K562 (cell line): ENCODE measurements around the gene INPP5K. TPM values are rescaled to one million over a fixed set of nuclear protein-coding genes. Genes with fewer than 3 reads are reported as not detected.
A peak's percentile ranks its signal among the peaks of the same experiment; 100 is the strongest.

ENCODE experiments used
- FOS ChIP-seq: IDR thresholded peaks from 3 replicates; pipeline ENCODE4 v1.6.1; 2011; ENCODE audit not compliant: insufficient read length; ENCODE audit errors: extremely low read depth
- ILF3 ChIP-seq: fragments of 450-650 bp; IDR thresholded peaks from 2 replicates; pipeline ENCODE4 v1.6.1; 2018; ENCODE audit warnings: antibody characterized with exemption, mild to moderate bottlenecking, moderate library complexity, borderline replicate concordance
- MCM3 ChIP-seq: fragments of 450-650 bp; IDR thresholded peaks from 2 replicates; pipeline ENCODE4 v1.6.1; 2016
- MXI1 ChIP-seq: IDR thresholded peaks from 2 replicates; pipeline ENCODE4 v1.6.1; 2011; ENCODE audit warnings: low read depth, mild to moderate bottlenecking, improper control_type of control experiment, low read length
- RBM14 ChIP-seq: fragments of 200-400 bp; formaldehyde crosslinking; IDR thresholded peaks from 2 replicates; pipeline ENCODE4 v1.6.1; 2018; ENCODE audit warnings: low read depth, mild to moderate bottlenecking, low read length, moderate library complexity, borderline replicate concordance; ENCODE audit not compliant: insufficient read depth
- TGIF2 ChIP-seq: sonication (generic); formaldehyde crosslinking; IDR thresholded peaks from 2 replicates; pipeline ENCODE4 v1.8.1; 2022; ENCODE audit warnings: mild to moderate bottlenecking, missing genetic modification reagents, moderate library complexity
- ZBTB17 ChIP-seq: fragments of 450-650 bp; formaldehyde crosslinking; IDR thresholded peaks from 2 replicates; pipeline ENCODE4 v1.4.0; 2020; ENCODE audit warnings: mild to moderate bottlenecking
- ZFP30 ChIP-seq: fragments of 250-450 bp; sonication (Bioruptor Pico); IDR thresholded peaks from 2 replicates; pipeline ENCODE4 v1.8.0; 2022; ENCODE audit warnings: moderate library complexity, mild to moderate bottlenecking, inconsistent platforms, borderline replicate concordance
- ZKSCAN1 ChIP-seq: fragments of 150-350 bp; IDR thresholded peaks from 2 replicates; pipeline ENCODE4 v1.6.1; 2016; ENCODE audit warnings: low read depth, low read length
- ZNF124 ChIP-seq: sonication (generic); formaldehyde crosslinking; IDR thresholded peaks from 2 replicates; pipeline ENCODE4 v1.8.1; 2022; ENCODE audit warnings: missing genetic modification reagents
- ZNF316 ChIP-seq: fragments of 450-650 bp; IDR thresholded peaks from 2 replicates; pipeline ENCODE4 v1.6.1; 2016
- ZNF41 ChIP-seq: fragments of 250-450 bp; sonication (Bioruptor Pico); conservative IDR thresholded peaks from 2 replicates; pipeline ENCODE4 v1.4.0; 2020; ENCODE audit warnings: mild to moderate bottlenecking
- ZNF436 ChIP-seq: fragments of 250-450, 450-650 bp; sonication (Bioruptor Pico); formaldehyde crosslinking; IDR thresholded peaks from 2 replicates; pipeline ENCODE4 v1.7.0; 2020; ENCODE audit warnings: mild to moderate bottlenecking
- polyA plus RNA-seq, 8 experiments: library from polyadenylated mRNA; depleted of rRNA in 4 of 8; stranded (reverse) in 5 of 8; unstranded in 3 of 8; fragments of >200 nt; fragmentation: Nextera tagmentation in 2 of 8; fragmentation: Illumina TruSeq in 1 of 8; extraction: Ambion mirVana in 2 of 8; extraction: Trizol in 1 of 8; gene quantifications; 2 replicates each; pipeline versions ENCODE4 v1.2.1 to v1.2.3, GENCODE V29; 2011 to 2014; ENCODE audit warnings: inconsistent platforms in 1 of 8, missing spikeins in 1 of 8
- total RNA-seq, 7 experiments: library from RNA; depleted of rRNA in 6 of 7; stranded (reverse); fragments of >200 nt in 6 of 7; fragmentation: Illumina TruSeq in 2 of 7; extraction: Trizol in 2 of 7; gene quantifications; 2 replicates each; pipeline versions ENCODE4 v1.2.1 to v1.2.3, GENCODE V29; 2011 to 2021; ENCODE audit warnings: low replicate concordance in 1 of 7
- TF ChIP-seq, protein P1 (sequence below): fragments of 450-650 bp; IDR thresholded peaks from 2 replicates; pipeline ENCODE4 v1.6.1; 2016; ENCODE audit warnings: missing biosample characterization, missing genetic modification characterization
- TF ChIP-seq, protein P2 (sequence below): sonication (generic); formaldehyde crosslinking; IDR thresholded peaks from 2 replicates; pipeline ENCODE4 v1.8.1; 2023; ENCODE audit warnings: mild to moderate bottlenecking, missing genetic modification reagents
- TF ChIP-seq, protein P3 (sequence below): fragments of 250-450 bp; sonication (Bioruptor Pico); IDR thresholded peaks from 2 replicates; pipeline ENCODE4 v1.8.0; 2021; ENCODE audit warnings: moderate library complexity, mild to moderate bottlenecking, inconsistent platforms
- TF ChIP-seq, protein P4 (sequence below), 2 experiments: fragments of 450-650 bp in 1 of 2; sonication (generic) in 1 of 2; formaldehyde crosslinking; conservative IDR thresholded peaks; 2 replicates each; pipeline versions ENCODE4 v1.4.0 to v1.8.1; 2020 to 2022; ENCODE audit warnings: mild to moderate bottlenecking in 1 of 2, missing genetic modification reagents in 1 of 2
- TF ChIP-seq, protein P5 (sequence below): fragments of 200-800 bp; sonication (Bioruptor generic); IDR thresholded peaks from 2 replicates; pipeline ENCODE4 v1.6.1; 2017; ENCODE audit warnings: missing genetic modification characterization, missing compliant biosample characterization
- TF ChIP-seq, protein P6 (sequence below): fragments of 450-650 bp; formaldehyde crosslinking; conservative IDR thresholded peaks from 2 replicates; pipeline ENCODE4 v1.4.0; 2022; ENCODE audit warnings: mild to moderate bottlenecking, missing genetic modification characterization
- TF ChIP-seq, protein P7 (sequence below): sonication (generic); formaldehyde crosslinking; IDR thresholded peaks from 2 replicates; pipeline ENCODE4 v1.8.0; 2022; ENCODE audit warnings: mild to moderate bottlenecking, missing genetic modification reagents

The INPP5K gene
- total and polyA plus RNA-seq, 9 of the 15 experiments (the other 6 are each of a cell fraction or from before 2014, with no cell fraction given): 0.63 to 15.1 (median 10.1) TPM

DNA sequence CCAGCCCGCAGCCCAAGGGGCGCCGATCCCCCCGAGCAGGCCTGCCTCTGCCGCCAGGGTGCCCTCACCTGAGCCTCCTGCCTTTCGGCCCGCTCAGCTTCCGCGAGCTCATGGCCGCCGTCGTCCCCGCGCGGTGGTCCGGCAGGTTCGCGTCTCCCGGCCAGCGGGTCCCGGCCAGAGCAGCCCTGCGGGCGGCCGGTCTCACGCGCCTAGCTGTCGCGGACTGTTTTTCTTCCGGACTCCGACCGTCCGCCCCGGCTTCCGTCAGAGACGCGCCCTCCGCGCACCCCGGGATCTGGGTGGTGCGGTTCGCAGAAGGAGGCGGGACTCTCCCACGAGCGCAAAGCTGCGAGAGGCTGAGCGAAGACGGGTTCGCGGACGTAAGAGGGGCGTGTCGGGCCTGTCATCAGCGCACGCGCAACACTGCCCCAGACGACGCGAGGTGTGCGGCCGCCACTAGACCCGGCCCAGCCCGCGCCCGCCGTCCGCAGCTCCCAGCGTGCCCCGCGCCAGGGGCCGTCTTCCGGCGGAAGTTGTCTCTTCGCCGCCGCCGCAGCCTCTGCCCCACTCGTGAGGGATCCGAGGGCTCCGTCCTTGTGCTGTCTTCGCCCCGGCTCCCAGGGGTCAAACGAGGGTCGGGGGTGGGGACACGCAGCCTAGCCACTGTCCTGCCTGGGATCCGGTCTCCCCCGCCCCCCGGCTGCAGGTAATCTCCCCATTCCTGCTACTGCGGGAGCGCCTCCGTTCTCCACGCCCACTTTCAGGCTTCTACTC is at the start of gene INPP5K (continued):
- TF ChIP-seq, protein P1, sequence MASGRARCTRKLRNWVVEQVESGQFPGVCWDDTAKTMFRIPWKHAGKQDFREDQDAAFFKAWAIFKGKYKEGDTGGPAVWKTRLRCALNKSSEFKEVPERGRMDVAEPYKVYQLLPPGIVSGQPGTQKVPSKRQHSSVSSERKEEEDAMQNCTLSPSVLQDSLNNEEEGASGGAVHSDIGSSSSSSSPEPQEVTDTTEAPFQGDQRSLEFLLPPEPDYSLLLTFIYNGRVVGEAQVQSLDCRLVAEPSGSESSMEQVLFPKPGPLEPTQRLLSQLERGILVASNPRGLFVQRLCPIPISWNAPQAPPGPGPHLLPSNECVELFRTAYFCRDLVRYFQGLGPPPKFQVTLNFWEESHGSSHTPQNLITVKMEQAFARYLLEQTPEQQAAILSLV (tag): no peak
- TF ChIP-seq ZNF41 (CRISPR knock-in tag): no peak
- peak; percentile 99 for TF ChIP-seq TGIF2 (CRISPR knock-in tag)
- TF ChIP-seq, protein P2, sequence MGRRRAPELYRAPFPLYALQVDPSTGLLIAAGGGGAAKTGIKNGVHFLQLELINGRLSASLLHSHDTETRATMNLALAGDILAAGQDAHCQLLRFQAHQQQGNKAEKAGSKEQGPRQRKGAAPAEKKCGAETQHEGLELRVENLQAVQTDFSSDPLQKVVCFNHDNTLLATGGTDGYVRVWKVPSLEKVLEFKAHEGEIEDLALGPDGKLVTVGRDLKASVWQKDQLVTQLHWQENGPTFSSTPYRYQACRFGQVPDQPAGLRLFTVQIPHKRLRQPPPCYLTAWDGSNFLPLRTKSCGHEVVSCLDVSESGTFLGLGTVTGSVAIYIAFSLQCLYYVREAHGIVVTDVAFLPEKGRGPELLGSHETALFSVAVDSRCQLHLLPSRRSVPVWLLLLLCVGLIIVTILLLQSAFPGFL (CRISPR knock-in tag): no peak
- TF ChIP-seq MCM3: no peak
- no peak for TF ChIP-seq ZKSCAN1
- TF ChIP-seq, protein P3, sequence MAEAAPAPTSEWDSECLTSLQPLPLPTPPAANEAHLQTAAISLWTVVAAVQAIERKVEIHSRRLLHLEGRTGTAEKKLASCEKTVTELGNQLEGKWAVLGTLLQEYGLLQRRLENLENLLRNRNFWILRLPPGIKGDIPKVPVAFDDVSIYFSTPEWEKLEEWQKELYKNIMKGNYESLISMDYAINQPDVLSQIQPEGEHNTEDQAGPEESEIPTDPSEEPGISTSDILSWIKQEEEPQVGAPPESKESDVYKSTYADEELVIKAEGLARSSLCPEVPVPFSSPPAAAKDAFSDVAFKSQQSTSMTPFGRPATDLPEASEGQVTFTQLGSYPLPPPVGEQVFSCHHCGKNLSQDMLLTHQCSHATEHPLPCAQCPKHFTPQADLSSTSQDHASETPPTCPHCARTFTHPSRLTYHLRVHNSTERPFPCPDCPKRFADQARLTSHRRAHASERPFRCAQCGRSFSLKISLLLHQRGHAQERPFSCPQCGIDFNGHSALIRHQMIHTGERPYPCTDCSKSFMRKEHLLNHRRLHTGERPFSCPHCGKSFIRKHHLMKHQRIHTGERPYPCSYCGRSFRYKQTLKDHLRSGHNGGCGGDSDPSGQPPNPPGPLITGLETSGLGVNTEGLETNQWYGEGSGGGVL (CRISPR knock-in tag): no peak
- TF ChIP-seq ZNF316: no peak
- no peak for TF ChIP-seq ZNF124 (CRISPR knock-in tag)
- no peak for TF ChIP-seq RBM14
- TF ChIP-seq ZNF436 (CRISPR knock-in tag): no peak
- peak; percentile 55; the same call in 1 of the 2 replicates for TF ChIP-seq MXI1
- TF ChIP-seq, protein P4, sequence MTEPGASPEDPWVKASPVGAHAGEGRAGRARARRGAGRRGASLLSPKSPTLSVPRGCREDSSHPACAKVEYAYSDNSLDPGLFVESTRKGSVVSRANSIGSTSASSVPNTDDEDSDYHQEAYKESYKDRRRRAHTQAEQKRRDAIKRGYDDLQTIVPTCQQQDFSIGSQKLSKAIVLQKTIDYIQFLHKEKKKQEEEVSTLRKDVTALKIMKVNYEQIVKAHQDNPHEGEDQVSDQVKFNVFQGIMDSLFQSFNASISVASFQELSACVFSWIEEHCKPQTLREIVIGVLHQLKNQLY (CRISPR knock-in tag; conservative IDR thresholded peaks at IDR 0.05): no peak
- TF ChIP-seq, protein P5, sequence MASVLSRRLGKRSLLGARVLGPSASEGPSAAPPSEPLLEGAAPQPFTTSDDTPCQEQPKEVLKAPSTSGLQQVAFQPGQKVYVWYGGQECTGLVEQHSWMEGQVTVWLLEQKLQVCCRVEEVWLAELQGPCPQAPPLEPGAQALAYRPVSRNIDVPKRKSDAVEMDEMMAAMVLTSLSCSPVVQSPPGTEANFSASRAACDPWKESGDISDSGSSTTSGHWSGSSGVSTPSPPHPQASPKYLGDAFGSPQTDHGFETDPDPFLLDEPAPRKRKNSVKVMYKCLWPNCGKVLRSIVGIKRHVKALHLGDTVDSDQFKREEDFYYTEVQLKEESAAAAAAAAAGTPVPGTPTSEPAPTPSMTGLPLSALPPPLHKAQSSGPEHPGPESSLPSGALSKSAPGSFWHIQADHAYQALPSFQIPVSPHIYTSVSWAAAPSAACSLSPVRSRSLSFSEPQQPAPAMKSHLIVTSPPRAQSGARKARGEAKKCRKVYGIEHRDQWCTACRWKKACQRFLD: no peak
- TF ChIP-seq ZFP30 (CRISPR knock-in tag): no peak
- TF ChIP-seq ILF3: no peak
- TF ChIP-seq, protein P6, sequence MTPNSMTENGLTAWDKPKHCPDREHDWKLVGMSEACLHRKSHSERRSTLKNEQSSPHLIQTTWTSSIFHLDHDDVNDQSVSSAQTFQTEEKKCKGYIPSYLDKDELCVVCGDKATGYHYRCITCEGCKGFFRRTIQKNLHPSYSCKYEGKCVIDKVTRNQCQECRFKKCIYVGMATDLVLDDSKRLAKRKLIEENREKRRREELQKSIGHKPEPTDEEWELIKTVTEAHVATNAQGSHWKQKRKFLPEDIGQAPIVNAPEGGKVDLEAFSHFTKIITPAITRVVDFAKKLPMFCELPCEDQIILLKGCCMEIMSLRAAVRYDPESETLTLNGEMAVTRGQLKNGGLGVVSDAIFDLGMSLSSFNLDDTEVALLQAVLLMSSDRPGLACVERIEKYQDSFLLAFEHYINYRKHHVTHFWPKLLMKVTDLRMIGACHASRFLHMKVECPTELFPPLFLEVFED (CRISPR knock-in tag): no peak
- no peak for TF ChIP-seq ZBTB17
- TF ChIP-seq, protein P7, sequence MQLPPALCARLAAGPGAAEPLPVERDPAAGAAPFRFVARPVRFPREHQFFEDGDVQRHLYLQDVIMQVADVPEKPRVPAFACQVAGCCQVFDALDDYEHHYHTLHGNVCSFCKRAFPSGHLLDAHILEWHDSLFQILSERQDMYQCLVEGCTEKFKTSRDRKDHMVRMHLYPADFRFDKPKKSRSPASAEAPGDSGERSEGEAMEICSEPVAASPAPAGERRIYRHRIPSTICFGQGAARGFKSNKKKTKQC (CRISPR knock-in tag): no peak
- no peak for TF ChIP-seq FOS
